PC-9 (cell line): ENCODE measurements around the gene MIA3.

Experiments
- CTCF ChIP-seq: fragments of 200-600 bp; sonication (generic); conservative IDR thresholded peaks from 2 replicates; pipeline ENCODE4 v1.6.1; 2017; ENCODE audit warnings: mixed run types, antibody characterized with exemption, mild to moderate bottlenecking, moderate library complexity
- EZH2 ChIP-seq: fragments of 200-600 bp; sonication (generic); IDR thresholded peaks from 2 replicates; pipeline ENCODE4 v1.8.0; 2017; ENCODE audit warnings: antibody characterized with exemption, low read depth

- TF ChIP-seq CTCF, result no peak
- TF ChIP-seq EZH2, result no peak
These were observed 94.6 kb downstream of the MIA3 start, which contains the start of the genes AIDA and BROX for GRCh38 chr1:222712253-222713090.
